ENCODE measurements around the gene L3MBTL4. TPM values are rescaled to one million over a fixed set of nuclear protein-coding genes. Genes with fewer than 3 reads are reported as not detected.
A peak's percentile ranks its signal among the peaks of the same experiment; 100 is the strongest.

L3MBTL4 gene
- total RNA-seq, 2 donors from 2014 or later = 4.6 to 7.2 TPM

DNA sequence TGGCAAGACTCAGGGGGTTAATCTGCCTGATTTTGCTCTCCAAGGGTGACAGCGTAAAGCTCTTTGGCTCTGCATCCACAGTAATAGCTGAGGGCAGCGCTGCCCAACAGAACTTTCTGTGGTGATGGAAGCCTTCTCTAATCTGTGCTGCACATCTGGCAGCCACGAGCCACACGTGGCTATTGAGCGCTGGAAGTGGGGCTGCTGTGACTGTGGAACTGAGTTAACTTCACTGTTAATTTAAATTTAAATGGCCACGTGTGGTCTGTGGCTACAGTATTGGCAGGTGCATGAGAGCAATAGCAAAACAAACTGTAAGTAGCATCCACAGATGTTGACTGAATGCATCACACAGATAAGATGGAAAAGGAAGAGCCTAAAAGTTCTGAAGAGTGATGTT is 472.1 kb downstream of the L3MBTL4 start:
- no peak for DNase-seq
- no peaks in the 10 kb centered on the region for H3K36me3 Mint-ChIP-seq (ENCODE audit: low read depth)
- H3K4me1 Mint-ChIP-seq = peaks cover 5% of the 10 kb centered on the region
- no peak overlapping the region for H3K4me3 Mint-ChIP-seq
- H3K36me3 ChIP-seq (ENCODE audit: control insufficient read depth, insufficient read depth, low read length) = no peaks in the 10 kb centered on the region
- H3K27ac ChIP-seq (ENCODE audit: low read depth, low read length) = no peak overlapping the region
- H3K27me3 ChIP-seq (ENCODE audit: control insufficient read depth, insufficient read depth, low read length, poor library complexity, severe bottlenecking) = no peaks in the 10 kb centered on the region
- no peak overlapping the region for H3K9ac ChIP-seq (ENCODE audit: extremely low read depth, low read length, poor library complexity, severe bottlenecking)
- 69 to 89% methylated on average over 5 to 6 of the region's 6 CpGs for WGBS, 2 experiments (ENCODE audit: insufficient coverage in 1 of 2, insufficient read length in 1 of 2)
- no peak overlapping the region for H3K4me3 ChIP-seq (ENCODE audit: low read length)
- no peaks in the 10 kb centered on the region for H3K9me3 Mint-ChIP-seq
- TF ChIP-seq, protein P1, sequence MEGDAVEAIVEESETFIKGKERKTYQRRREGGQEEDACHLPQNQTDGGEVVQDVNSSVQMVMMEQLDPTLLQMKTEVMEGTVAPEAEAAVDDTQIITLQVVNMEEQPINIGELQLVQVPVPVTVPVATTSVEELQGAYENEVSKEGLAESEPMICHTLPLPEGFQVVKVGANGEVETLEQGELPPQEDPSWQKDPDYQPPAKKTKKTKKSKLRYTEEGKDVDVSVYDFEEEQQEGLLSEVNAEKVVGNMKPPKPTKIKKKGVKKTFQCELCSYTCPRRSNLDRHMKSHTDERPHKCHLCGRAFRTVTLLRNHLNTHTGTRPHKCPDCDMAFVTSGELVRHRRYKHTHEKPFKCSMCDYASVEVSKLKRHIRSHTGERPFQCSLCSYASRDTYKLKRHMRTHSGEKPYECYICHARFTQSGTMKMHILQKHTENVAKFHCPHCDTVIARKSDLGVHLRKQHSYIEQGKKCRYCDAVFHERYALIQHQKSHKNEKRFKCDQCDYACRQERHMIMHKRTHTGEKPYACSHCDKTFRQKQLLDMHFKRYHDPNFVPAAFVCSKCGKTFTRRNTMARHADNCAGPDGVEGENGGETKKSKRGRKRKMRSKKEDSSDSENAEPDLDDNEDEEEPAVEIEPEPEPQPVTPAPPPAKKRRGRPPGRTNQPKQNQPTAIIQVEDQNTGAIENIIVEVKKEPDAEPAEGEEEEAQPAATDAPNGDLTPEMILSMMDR (conservative IDR thresholded peaks at IDR 0.05) = no peak
- no peaks in the 10 kb centered on the region for H3K4me1 ChIP-seq (ENCODE audit: control insufficient read depth, insufficient read depth, low read length)
- H3K27ac Mint-ChIP-seq = no peak overlapping the region
- H3K9me3 ChIP-seq (ENCODE audit: control insufficient read depth, low read length) = no peaks in the 10 kb centered on the region
- no peaks in the 10 kb centered on the region for H3K27me3 Mint-ChIP-seq (ENCODE audit: insufficient read depth)

DNA sequence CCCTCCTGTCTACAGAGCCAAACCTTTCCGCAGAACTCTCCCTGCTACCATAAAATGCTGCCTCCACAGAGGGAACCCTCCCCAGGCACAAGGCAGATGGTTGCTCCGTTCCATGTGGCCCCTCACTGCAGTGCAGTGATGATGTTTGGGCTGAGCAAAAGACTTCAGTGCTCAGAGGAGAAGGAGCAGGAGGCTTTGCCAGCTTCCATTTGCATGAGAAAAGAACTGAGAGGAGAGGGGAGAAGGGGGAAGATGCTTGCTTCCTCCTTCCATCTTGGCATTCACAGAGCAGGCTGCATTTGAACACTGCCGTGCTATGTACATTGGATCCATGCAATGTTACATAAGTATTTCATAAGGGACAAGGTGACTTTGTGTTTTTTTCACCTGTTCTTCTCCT is 472.8 kb downstream of the L3MBTL4 start:
- Histone ChIP-seq H3K27ac (ENCODE audit: low read depth, low read length) (no peak overlapping the region), H3K4me3 (ENCODE audit: low read length) (no peak overlapping the region), H3K4me1 (ENCODE audit: control insufficient read depth, insufficient read depth, low read length) (no peaks in the 10 kb centered on the region), H3K27me3 (ENCODE audit: control insufficient read depth, insufficient read depth, low read length, poor library complexity, severe bottlenecking) (no peaks in the 10 kb centered on the region), H3K9me3 (ENCODE audit: control insufficient read depth, low read length) (no peaks in the 10 kb centered on the region), H3K9ac (ENCODE audit: extremely low read depth, low read length, poor library complexity, severe bottlenecking) (no peak overlapping the region), H3K36me3 (ENCODE audit: control insufficient read depth, insufficient read depth, low read length) (no peaks in the 10 kb centered on the region)
- Mint-ChIP-seq H3K9me3 (no peaks in the 10 kb centered on the region), H3K4me1 (peaks cover under 1% of the 10 kb centered on the region), H3K27ac (peak overlapping the region; percentile 68), H3K4me3 (no peak overlapping the region), H3K36me3 (ENCODE audit: low read depth) (no peaks in the 10 kb centered on the region), H3K27me3 (ENCODE audit: insufficient read depth) (no peaks in the 10 kb centered on the region)
- WGBS, 2 experiments (ENCODE audit: insufficient coverage in 1 of 2, insufficient read length in 1 of 2) = 43 to 56% methylated on average over 1 to 3 of the region's 3 CpGs
- DNase-seq = peak; percentile 65
- TF ChIP-seq, protein P1 (conservative IDR thresholded peaks at IDR 0.05) = no peak

DNA sequence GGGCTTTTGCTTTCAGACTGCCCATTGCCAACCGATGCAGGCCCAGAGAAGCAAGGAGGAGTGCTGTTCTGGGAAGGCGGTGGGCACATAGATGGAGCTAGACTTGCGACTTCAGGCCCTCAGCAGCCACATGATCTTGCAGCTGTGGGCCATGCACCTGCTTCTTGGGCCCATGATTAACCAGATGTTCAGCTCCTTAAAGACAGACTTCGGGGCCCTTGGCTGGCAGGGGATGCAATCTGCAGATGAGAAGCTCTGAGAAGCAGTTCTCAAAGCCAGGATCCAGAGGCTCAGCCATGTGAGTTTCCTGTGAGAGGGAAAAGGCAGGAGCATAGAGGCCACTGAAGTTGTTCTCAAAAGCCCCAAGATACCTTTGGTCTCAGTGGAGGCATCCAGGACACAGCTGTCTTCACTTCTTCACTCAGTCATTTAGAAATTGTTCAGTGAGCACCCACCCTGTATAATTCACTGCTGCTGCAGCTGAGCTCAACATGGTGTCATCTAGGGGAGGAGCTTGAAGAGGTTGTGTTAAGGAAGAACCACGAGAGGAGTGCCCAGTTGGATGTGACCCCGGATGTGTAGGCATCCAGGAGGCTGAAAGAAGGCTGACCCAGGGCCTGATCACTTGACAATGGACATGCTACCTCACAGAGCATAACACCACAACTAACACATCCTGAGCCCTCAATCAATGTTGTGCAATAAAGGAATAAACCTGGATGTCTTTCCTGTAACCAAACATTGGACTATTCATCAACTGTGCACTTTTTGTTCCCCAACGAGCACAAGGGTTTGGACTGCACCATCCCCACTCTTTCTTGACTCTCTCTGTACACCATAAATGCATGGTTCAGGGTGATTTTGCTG is 474.7 kb downstream of the L3MBTL4 start:
- no peak for DNase-seq
- TF ChIP-seq, protein P1 (conservative IDR thresholded peaks at IDR 0.05) = no peak
- H3K27me3 Mint-ChIP-seq (ENCODE audit: insufficient read depth) = peaks cover 2% of the 10 kb centered on the region
- no peaks in the 10 kb centered on the region for H3K9me3 Mint-ChIP-seq
- no peak overlapping the region for H3K4me3 Mint-ChIP-seq
- peaks cover 2% of the 10 kb centered on the region for H3K4me1 Mint-ChIP-seq
- H3K36me3 Mint-ChIP-seq (ENCODE audit: low read depth) = no peaks in the 10 kb centered on the region
- Histone ChIP-seq H3K9ac (ENCODE audit: extremely low read depth, low read length, poor library complexity, severe bottlenecking) (no peak overlapping the region), H3K9me3 (ENCODE audit: control insufficient read depth, low read length) (no peaks in the 10 kb centered on the region), H3K27ac (ENCODE audit: low read depth, low read length) (no peak overlapping the region), H3K36me3 (ENCODE audit: control insufficient read depth, insufficient read depth, low read length) (no peaks in the 10 kb centered on the region), H3K27me3 (ENCODE audit: control insufficient read depth, insufficient read depth, low read length, poor library complexity, severe bottlenecking) (no peaks in the 10 kb centered on the region), H3K4me1 (ENCODE audit: control insufficient read depth, insufficient read depth, low read length) (no peaks in the 10 kb centered on the region), H3K4me3 (ENCODE audit: low read length) (no peak overlapping the region)
- 94 to 95% methylated on average over 4 to 7 of the region's 7 CpGs for WGBS, 2 experiments (ENCODE audit: insufficient coverage in 1 of 2, insufficient read length in 1 of 2)
- no peak overlapping the region for H3K27ac Mint-ChIP-seq
